D721Med (cell line): Measurements from ENCODE around the gene LTK.

ENCODE experiments used
- DNase-seq: peaks from one replicate; pipeline ENCODE4 v3.0.0; 2011; ENCODE audit warnings: low spot score; ENCODE audit not compliant: insufficient read length
- FAIRE-seq: peaks from 2 replicates; lab custom pipeline; 2011; peaks lifted over from hg19 to GRCh38; lab: Jason Lieb, UNC
- TF ChIP-seq, protein P1 (sequence below): IDR thresholded peaks from 2 replicates; pipeline ENCODE4 v1.5.1; 2012; ENCODE audit warnings: mild to moderate bottlenecking, control low read depth; ENCODE audit not compliant: insufficient read depth; ENCODE audit errors: missing control alignments

The LTK gene

DNA sequence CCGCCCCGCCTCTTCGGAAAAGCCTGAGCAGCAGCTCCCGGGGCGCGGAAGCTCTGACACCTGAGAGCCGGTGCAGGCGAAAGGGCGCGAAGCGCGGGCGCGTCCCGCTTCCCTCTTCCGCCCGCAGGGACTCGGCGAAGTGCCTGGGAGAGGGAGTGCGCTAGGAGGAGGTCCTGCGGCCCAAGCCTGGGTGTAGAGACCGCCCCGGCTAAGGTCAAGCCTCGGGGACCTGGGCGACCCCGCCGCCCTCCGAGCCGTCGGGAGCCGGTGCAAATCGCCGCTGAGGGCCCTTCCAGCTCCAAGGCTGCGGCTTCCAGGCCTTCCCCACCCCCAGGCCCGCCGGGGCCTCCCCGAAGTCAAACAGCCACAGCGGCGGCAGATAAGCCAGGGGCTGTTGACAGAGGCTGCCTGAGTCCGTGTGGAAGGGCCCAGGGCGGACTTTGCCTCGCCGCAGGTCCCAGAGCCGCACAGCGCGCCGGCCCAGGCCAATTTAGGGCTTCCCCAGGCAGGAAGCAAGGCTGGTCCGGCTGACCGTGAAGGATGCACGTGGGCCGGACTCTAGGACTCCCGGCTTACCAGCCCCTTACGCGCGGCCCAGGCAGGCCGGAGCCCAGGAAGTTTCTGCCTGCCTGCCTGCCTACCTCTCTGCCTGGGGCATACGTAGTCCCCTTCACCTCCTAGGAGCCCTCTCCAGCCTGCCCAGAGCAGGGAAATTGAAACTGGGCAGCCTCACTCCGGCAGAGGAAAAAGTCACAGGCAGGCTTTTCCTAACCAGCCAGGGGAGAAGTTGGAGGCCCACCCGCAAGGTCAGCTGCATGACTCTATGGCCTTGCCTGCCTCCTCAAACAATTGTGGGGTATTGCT, 17.7 kb downstream of the LTK start:
- DNase-seq (no peak), FAIRE-seq (no peak)
- TF ChIP-seq, protein P1, sequence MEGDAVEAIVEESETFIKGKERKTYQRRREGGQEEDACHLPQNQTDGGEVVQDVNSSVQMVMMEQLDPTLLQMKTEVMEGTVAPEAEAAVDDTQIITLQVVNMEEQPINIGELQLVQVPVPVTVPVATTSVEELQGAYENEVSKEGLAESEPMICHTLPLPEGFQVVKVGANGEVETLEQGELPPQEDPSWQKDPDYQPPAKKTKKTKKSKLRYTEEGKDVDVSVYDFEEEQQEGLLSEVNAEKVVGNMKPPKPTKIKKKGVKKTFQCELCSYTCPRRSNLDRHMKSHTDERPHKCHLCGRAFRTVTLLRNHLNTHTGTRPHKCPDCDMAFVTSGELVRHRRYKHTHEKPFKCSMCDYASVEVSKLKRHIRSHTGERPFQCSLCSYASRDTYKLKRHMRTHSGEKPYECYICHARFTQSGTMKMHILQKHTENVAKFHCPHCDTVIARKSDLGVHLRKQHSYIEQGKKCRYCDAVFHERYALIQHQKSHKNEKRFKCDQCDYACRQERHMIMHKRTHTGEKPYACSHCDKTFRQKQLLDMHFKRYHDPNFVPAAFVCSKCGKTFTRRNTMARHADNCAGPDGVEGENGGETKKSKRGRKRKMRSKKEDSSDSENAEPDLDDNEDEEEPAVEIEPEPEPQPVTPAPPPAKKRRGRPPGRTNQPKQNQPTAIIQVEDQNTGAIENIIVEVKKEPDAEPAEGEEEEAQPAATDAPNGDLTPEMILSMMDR, result no peak

DNA sequence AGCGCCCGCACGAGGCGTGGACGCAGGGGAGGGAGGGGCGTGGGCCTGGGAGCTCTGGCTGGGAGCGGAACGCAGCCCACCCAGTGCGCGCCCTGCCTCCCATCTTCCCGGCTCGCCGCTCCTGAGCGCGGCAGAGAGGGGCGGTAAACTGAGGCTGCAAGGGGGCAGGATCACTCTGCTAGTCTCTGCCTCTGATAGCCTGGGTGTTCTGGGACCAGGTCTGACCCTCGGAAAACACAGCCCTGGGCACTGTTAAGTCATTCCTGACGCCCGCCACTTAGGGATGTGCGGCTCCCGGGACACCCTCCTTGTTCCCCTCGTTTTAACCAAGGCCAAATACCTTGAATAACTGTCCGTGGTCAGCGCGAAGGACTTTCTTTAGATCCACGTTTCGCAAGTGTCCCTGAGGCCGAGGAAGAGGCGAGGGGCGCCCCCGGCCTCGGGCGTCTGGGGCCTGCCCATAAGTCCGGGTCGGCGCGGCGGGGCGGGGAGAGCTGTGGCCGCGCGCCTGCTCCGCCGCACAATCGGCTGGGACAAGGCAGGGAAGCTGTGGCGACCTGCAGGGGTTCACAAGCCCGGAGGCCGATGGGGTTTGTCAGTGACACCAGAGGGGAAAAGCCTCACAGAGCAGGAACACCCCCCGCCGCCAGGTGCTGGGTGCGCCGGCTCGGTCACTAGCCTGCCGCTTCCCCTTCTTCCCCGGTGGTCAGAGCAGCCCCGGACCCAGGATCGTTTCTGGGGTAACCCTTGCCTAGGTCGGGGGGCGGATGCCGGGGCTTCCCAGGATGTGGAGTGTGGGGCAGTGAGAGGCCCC, 18.5 kb downstream of the LTK start:
- FAIRE-seq, result no peak
- DNase-seq, result no peak
- TF ChIP-seq, protein P1, result no peak

DNA sequence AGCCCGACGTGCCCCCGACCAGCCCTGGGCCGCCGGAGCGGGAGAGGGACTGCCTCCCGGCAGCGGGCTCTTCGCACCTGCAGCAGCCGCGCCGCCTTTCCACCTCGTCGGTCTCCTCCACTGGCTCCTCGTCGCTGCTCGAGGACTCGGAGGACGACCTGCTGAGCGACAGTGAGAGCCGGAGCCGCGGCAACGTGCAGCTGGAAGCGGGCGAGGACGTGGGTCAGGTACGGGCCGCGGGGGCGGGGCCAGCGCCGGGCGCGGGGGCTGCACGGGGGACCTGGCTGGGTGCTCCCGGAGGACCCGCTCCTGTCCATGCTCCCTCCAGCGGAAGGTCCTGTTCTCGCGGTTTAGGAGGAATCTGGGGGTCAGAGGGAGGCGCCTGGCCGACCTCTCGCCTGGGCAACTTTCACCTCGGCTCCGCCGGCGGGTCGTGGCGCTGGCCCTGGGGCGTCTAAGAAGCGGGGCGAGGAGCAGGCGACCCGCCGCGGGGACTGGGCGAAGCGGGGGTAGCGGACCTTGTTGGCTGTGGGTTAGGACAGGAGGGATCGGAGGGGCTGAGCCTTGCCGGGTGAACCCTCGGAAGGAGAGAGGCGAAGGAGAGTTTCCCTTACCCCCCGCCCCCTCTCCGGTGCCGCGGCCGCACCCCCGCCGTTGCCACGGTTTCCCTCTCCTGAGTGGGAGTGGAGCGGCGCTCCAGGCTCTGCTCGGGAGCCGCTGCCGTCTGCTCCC, 19.3 kb downstream of the LTK start:
- no peak for DNase-seq
- FAIRE-seq, result no peak

DNA sequence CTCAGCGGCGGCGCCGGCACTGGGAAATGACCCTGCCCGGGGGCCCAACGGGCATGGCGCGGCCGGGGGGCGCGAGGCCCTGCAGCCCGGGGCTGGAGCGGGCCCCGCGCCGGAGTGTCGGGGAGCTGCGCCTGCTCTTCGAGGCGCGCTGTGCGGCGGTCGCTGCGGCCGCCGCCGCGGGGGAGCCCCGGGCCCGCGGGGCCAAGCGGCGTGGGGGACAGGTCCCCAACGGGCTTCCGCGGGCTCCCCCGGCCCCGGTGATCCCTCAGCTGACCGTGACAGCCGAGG, 19.8 kb downstream of the LTK start:
- TF ChIP-seq, protein P1, result no peak
- FAIRE-seq (no peak), DNase-seq (no peak)

More for the DNA sequence above, 19.3 kb downstream of the LTK start:
- TF ChIP-seq, protein P1, result no peak

DNA sequence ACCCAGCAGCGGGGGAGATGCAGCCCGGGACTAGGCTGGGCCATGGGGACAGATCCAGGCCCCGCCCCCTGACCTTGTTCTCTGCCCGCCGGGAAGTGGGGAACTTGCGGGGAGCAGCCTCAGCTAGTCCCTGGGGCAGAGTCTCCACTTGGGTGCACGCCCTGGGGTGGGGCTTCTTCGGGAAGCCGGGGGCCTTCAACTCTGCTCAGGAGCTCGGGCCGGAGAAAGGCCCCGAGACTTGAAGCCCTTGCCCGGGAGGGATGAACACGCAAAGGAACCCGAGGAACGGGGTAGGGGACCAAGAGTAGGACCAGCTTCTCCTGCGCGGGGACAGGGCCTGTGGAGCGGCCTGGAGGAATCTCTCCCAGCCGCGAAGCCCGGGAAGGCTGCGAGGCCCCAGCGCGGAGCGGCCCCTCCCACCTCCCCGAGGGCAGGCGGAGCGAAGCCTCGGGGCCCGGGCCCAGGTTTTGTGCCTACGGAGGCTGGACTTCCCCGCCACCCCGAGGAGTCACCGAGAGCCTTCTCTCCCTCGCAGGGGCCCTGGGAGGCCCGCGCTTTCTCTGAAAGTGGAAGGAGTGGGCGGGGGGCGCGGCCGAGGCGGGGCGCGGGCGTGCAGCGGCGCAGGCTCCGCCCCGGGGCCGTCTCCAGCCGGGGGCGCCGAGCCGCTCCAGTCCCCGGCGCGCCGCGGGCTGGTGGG, 20.3 kb downstream of the LTK start, which contains the start of gene ITPKA:
TSS of gene ITPKA (plus strand) at position 670 of the 697 bp plus-strand sequence. CDS start 54 bp downstream, outside the sequence.
- TF ChIP-seq, protein P1, result no peak
- peak; percentile 82 for DNase-seq
- no peak for FAIRE-seq

DNA sequence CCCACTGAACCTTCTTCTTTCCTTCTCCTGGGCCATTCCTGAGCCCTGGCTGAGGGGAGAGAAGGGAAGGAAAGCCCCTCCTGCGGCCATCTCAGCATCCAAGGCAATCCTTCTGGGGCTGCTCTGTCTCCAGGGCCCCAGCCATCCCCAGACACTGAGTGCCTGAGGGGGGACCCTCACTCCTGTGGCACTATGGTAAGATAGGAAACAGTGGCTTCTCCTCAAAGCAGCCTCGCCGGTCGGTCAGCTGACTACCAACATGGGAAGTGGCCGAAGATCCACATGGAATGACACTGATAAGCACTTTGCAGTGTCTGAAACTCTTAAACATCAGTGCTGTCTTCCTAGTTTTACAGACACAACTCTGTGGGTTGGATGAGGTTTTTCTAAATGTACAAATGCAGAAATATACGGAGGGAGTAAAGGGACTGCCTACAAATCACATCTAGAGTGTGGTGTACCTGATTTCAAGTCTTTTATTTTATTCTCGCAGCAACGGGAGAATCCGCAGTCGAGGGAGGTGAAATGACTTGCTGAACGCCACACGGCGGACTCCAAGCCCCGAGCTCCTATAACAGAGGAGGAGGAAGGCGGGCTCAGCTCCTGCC, 20.9 kb downstream of the LTK start:
- FAIRE-seq (no peak), DNase-seq (no peak)
- TF ChIP-seq, protein P1, result no peak
